ENCODE measurements around the gene RYR2.

RYR2 gene

DNA sequence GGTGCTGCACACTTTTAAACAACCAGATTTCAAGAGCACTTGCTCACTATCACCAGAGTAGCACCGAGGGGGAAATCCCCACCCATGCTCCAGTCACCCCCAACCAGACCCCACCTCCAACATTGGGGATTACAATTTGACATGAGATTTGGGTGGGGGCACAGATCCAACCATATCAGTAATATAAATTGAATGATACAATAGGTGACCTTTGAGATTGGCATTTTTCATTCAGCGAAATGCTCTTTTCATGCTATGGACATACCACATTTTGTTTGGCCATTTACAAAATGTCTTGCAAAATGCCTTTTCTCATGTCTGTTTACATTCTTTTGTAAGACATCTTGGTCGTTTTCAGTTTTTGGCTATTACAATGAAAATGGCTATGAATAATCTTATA lies 23.9 kb downstream of the RYR2 start:
- H3K4me3 ChIP-seq (ENCODE audit: low read length) = no peak overlapping the region
- DNase-seq (ENCODE audit: low read depth) = no peak
- TF ChIP-seq, protein P1, sequence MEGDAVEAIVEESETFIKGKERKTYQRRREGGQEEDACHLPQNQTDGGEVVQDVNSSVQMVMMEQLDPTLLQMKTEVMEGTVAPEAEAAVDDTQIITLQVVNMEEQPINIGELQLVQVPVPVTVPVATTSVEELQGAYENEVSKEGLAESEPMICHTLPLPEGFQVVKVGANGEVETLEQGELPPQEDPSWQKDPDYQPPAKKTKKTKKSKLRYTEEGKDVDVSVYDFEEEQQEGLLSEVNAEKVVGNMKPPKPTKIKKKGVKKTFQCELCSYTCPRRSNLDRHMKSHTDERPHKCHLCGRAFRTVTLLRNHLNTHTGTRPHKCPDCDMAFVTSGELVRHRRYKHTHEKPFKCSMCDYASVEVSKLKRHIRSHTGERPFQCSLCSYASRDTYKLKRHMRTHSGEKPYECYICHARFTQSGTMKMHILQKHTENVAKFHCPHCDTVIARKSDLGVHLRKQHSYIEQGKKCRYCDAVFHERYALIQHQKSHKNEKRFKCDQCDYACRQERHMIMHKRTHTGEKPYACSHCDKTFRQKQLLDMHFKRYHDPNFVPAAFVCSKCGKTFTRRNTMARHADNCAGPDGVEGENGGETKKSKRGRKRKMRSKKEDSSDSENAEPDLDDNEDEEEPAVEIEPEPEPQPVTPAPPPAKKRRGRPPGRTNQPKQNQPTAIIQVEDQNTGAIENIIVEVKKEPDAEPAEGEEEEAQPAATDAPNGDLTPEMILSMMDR (IDR thresholded peaks at IDR 0.05; ENCODE audit: insufficient read depth, low read depth, low read length, missing control alignments) = no peak

- TF ChIP-seq, protein P1 (IDR thresholded peaks at IDR 0.05; ENCODE audit: insufficient read depth, low read depth, low read length, missing control alignments) = no peak
- DNase-seq (ENCODE audit: low read depth) = no peak
- H3K4me3 ChIP-seq (ENCODE audit: low read length) = no peak overlapping the region
These were observed 28.5 kb downstream of the RYR2 start for GRCh38 chr1:237070519-237070918.

DNA sequence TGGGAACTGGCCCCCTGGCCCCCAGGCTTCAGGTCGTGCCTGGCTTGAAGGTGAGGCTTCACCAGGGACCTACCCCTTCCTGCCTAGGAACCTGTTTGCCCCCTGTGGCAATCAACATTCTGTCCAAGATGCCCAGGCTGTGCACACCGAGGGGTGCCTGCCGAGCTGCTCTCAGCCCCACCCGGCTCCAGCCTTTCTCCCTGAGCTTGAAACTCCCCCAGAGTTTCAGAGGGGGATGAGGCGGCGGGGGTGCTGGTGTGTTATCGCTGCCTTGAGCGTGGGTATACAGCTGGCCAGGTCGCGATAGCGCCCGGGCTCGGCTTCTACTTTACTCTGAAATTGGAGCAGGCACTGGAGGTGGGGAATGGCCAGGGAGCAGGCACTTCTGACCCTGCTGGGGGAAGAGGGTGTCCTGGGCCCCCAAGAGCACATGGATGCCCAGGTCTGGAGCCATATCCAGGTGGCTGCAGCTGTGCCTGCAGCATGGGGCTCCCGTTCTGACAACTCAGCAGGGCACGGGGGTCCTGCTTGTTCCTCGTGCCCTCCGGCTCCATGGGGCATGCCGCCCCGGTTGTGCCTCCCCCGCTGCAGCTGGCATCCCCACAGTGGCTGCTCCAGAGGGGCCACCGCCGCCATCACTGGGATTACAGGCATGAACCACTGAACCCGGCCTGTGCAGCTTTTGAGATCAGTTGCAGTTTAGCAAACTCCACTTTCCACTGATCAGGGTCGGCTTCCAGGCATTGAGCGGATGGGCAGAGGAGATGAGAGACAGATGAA lies 29.8 kb downstream of the RYR2 start:
- no peak overlapping the region for H3K4me3 ChIP-seq (ENCODE audit: low read length)
- DNase-seq (ENCODE audit: low read depth) = no peak
- TF ChIP-seq, protein P1 (IDR thresholded peaks at IDR 0.05; ENCODE audit: insufficient read depth, low read depth, low read length, missing control alignments) = no peak

- TF ChIP-seq, protein P1 (IDR thresholded peaks at IDR 0.05; ENCODE audit: insufficient read depth, low read depth, low read length, missing control alignments) = no peak
- no peak for DNase-seq (ENCODE audit: low read depth)
These were observed 32.6 kb downstream of the RYR2 start for GRCh38 chr1:237074371-237075117.

GRCh38 chr1:237084341-237085077 lies 42.5 kb downstream of the RYR2 start:
- H3K4me3 ChIP-seq (ENCODE audit: low read length) = no peak overlapping the region
- TF ChIP-seq, protein P1 (IDR thresholded peaks at IDR 0.05; ENCODE audit: insufficient read depth, low read depth, low read length, missing control alignments) = no peak
- DNase-seq (ENCODE audit: low read depth) = no peak

More at GRCh38 chr1:237074371-237075117, 32.6 kb downstream of the RYR2 start:
- H3K4me3 ChIP-seq (ENCODE audit: low read length) = no peak overlapping the region

DNA sequence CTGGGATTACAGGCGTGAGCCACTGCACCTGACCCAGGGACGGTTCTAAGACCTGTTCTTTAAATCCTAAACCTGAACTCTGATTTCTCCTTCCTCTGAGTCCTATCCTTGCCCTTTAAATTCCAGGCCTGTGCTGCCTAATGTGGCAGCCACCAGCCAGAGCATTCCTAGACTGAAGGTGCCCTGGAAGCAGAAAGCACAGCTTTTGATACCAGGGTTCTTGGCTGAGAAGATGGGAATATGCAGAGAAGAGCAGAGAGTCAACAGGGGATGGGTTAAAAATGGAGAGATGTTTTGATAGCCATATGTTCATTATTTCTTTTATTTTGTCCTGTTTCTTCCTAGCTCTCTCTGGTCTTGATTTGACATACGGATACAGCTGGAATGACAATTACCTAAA lies 49.7 kb downstream of the RYR2 start:
- no peak for DNase-seq (ENCODE audit: low read depth)
- H3K4me3 ChIP-seq (ENCODE audit: low read length) = no peak overlapping the region
- TF ChIP-seq, protein P1 (IDR thresholded peaks at IDR 0.05; ENCODE audit: insufficient read depth, low read depth, low read length, missing control alignments) = no peak

Measured in epithelial cell of esophagus (primary cell).